SK-N-SH treated with all-trans-retinoic acid at 6 μM for 48 hours (cell line): ENCODE measurements around the gene EGFL8.

Experiments used
- ATAC-seq: fragments of 200-7000 bp; cut with Tn5 transposase; 3 replicates; pipeline ENCODE4 v1.9.1; 2020; ENCODE audit warnings: mild to moderate bottlenecking, moderate library complexity
- BACH2 ChIP-seq: fragments of 250-450 bp; sonication (Bioruptor Pico); IDR thresholded peaks from 2 replicates; pipeline ENCODE4 v1.9.0; 2021; ENCODE audit warnings: mild to moderate bottlenecking, borderline replicate concordance
- CREB5 ChIP-seq: fragments of 250-450 bp; sonication (Bioruptor Pico); IDR thresholded peaks from 2 replicates; pipeline ENCODE4 v1.5.1; 2020; ENCODE audit warnings: low read depth, mild to moderate bottlenecking, moderate library complexity
- ESRRG ChIP-seq: fragments of 250-450 bp; sonication (Bioruptor Pico); IDR thresholded peaks from 2 replicates; pipeline ENCODE4 v1.6.1; 2021; ENCODE audit warnings: mild to moderate bottlenecking
- ISL1 ChIP-seq: fragments of 250-450 bp; sonication (Bioruptor Pico); IDR thresholded peaks from 2 replicates; pipeline ENCODE4 v2.1.2; 2022; ENCODE audit warnings: mild to moderate bottlenecking, moderate library complexity
- OSR1 ChIP-seq: fragments of 250-450 bp; sonication (Bioruptor Pico); IDR thresholded peaks from 2 replicates; pipeline ENCODE4 v1.8.0; 2022; ENCODE audit warnings: moderate library complexity, mild to moderate bottlenecking, inconsistent platforms
- POU6F1 ChIP-seq: fragments of 250-450 bp; sonication (Bioruptor Pico); IDR thresholded peaks from 2 replicates; pipeline ENCODE4 v1.8.0; 2021; ENCODE audit warnings: low read depth, mild to moderate bottlenecking, moderate library complexity, borderline replicate concordance
- PPARA ChIP-seq: fragments of 250-450 bp; sonication (Bioruptor Pico); IDR thresholded peaks from 2 replicates; pipeline ENCODE4 v1.5.0; 2020; ENCODE audit warnings: mild to moderate bottlenecking, borderline replicate concordance
- SNAI2 ChIP-seq: fragments of 250-450 bp; sonication (Bioruptor Pico); IDR thresholded peaks from 2 replicates; pipeline ENCODE4 v1.5.0; 2020; ENCODE audit warnings: mild to moderate bottlenecking, moderate library complexity
- TOX ChIP-seq: fragments of 250-450 bp; sonication (Bioruptor Pico); IDR thresholded peaks from 2 replicates; pipeline ENCODE4 v1.8.0; 2021; ENCODE audit warnings: mild to moderate bottlenecking, moderate library complexity, borderline replicate concordance
- ZC3H10 ChIP-seq: fragments of 250-450 bp; sonication (Bioruptor Pico); IDR thresholded peaks from 2 replicates; pipeline ENCODE4 v1.5.1; 2021; ENCODE audit warnings: mild to moderate bottlenecking, moderate library complexity
- ZFP3 ChIP-seq: fragments of 250-450 bp; sonication (Bioruptor Pico); IDR thresholded peaks from 2 replicates; pipeline ENCODE4 v1.5.0; 2020; ENCODE audit warnings: mild to moderate bottlenecking, moderate library complexity
- ZFP30 ChIP-seq: fragments of 450-650 bp; formaldehyde crosslinking; IDR thresholded peaks from 2 replicates; pipeline ENCODE4 v1.5.0; 2022; ENCODE audit warnings: mild to moderate bottlenecking, moderate library complexity
- ZNF565 ChIP-seq: fragments of 450-650 bp; formaldehyde crosslinking; conservative IDR thresholded peaks from 2 replicates; pipeline ENCODE4 v1.5.0; 2020; ENCODE audit warnings: low read depth, mild to moderate bottlenecking, moderate library complexity
- ZNF70 ChIP-seq: fragments of 450-650 bp; formaldehyde crosslinking; IDR thresholded peaks from 2 replicates; pipeline ENCODE4 v1.5.0; 2020; ENCODE audit warnings: mild to moderate bottlenecking, moderate library complexity
- ZNF8 ChIP-seq: fragments of 450-650 bp; formaldehyde crosslinking; IDR thresholded peaks from 2 replicates; pipeline ENCODE4 v1.5.0; 2020; ENCODE audit warnings: mild to moderate bottlenecking, moderate library complexity
- TF ChIP-seq, protein P1 (sequence below): fragments of 250-450 bp; sonication (Bioruptor Pico); IDR thresholded peaks from 2 replicates; pipeline ENCODE4 v1.5.0; 2020; ENCODE audit warnings: mild to moderate bottlenecking, moderate library complexity
- TF ChIP-seq, protein P2 (sequence below): fragments of 250-450 bp; sonication (Bioruptor Pico); IDR thresholded peaks from 2 replicates; pipeline ENCODE4 v1.8.0; 2020; ENCODE audit warnings: mild to moderate bottlenecking, moderate library complexity, borderline replicate concordance

Gene EGFL8

DNA sequence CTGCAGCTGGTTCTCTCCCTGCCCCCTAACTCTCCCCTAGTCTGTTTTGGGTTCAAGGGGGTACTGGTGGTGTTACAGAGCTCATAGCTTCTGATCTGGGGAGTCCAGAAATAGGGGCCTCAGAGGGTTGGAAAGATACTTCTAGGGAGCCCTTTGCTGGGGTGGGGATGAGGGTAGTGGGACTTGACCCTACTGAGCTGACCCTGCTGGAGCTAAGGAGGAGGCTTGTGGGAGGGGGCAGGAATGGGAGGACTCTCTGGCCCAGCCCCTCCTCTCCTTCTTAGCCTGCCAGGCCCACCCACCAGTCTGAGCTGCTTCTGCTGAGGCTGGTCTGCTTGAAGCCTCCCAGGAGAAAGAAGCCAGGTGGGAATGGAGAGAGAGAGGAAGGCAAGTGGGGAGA is at the start of gene EGFL8:
EGFL8 (plus strand) TSS at position 301 of the 400 bp plus-strand sequence. CDS start 1,571 bp downstream, outside the sequence.
- ATAC-seq, result no peak
- TF ChIP-seq ZNF70 (CRISPR knock-in tag), result no peak

- TF ChIP-seq ZFP3 (CRISPR knock-in tag), result no peak
- TF ChIP-seq BACH2 (CRISPR knock-in tag), result no peak
- no peak for TF ChIP-seq ZNF70 (CRISPR knock-in tag)
- no peak for TF ChIP-seq ISL1
- TF ChIP-seq ZNF8 (CRISPR knock-in tag), result no peak
- TF ChIP-seq SNAI2 (CRISPR knock-in tag), result no peak
- no peak for TF ChIP-seq TOX (CRISPR knock-in tag)
- TF ChIP-seq, protein P1, sequence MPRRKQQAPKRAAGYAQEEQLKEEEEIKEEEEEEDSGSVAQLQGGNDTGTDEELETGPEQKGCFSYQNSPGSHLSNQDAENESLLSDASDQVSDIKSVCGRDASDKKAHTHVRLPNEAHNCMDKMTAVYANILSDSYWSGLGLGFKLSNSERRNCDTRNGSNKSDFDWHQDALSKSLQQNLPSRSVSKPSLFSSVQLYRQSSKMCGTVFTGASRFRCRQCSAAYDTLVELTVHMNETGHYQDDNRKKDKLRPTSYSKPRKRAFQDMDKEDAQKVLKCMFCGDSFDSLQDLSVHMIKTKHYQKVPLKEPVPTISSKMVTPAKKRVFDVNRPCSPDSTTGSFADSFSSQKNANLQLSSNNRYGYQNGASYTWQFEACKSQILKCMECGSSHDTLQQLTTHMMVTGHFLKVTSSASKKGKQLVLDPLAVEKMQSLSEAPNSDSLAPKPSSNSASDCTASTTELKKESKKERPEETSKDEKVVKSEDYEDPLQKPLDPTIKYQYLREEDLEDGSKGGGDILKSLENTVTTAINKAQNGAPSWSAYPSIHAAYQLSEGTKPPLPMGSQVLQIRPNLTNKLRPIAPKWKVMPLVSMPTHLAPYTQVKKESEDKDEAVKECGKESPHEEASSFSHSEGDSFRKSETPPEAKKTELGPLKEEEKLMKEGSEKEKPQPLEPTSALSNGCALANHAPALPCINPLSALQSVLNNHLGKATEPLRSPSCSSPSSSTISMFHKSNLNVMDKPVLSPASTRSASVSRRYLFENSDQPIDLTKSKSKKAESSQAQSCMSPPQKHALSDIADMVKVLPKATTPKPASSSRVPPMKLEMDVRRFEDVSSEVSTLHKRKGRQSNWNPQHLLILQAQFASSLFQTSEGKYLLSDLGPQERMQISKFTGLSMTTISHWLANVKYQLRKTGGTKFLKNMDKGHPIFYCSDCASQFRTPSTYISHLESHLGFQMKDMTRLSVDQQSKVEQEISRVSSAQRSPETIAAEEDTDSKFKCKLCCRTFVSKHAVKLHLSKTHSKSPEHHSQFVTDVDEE (CRISPR knock-in tag), result no peak
- TF ChIP-seq PPARA (CRISPR knock-in tag), result no peak
- no peak for TF ChIP-seq POU6F1
- no peak for TF ChIP-seq ZFP30
- no peak for TF ChIP-seq ESRRG (CRISPR knock-in tag)
- no peak for TF ChIP-seq ZNF565 (CRISPR knock-in tag)
- TF ChIP-seq OSR1 (CRISPR knock-in tag), result no peak
- TF ChIP-seq ZC3H10, result no peak
- TF ChIP-seq, protein P2, sequence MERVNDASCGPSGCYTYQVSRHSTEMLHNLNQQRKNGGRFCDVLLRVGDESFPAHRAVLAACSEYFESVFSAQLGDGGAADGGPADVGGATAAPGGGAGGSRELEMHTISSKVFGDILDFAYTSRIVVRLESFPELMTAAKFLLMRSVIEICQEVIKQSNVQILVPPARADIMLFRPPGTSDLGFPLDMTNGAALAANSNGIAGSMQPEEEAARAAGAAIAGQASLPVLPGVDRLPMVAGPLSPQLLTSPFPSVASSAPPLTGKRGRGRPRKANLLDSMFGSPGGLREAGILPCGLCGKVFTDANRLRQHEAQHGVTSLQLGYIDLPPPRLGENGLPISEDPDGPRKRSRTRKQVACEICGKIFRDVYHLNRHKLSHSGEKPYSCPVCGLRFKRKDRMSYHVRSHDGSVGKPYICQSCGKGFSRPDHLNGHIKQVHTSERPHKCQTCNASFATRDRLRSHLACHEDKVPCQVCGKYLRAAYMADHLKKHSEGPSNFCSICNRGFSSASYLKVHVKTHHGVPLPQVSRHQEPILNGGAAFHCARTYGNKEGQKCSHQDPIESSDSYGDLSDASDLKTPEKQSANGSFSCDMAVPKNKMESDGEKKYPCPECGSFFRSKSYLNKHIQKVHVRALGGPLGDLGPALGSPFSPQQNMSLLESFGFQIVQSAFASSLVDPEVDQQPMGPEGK (CRISPR knock-in tag), result no peak
- no peak for TF ChIP-seq CREB5 (CRISPR knock-in tag)
- ATAC-seq, result peak; percentile 35
These were observed 49.6 kb upstream of the EGFL8 start for GRCh38 chr6:32114796-32115195.

GRCh38 chr6:32115623-32116022 is 48.8 kb upstream of the EGFL8 start:
- no peak for ATAC-seq
- TF ChIP-seq, protein P2 (CRISPR knock-in tag), result no peak
- TF ChIP-seq OSR1 (CRISPR knock-in tag) (no peak), BACH2 (CRISPR knock-in tag) (no peak), PPARA (CRISPR knock-in tag) (no peak), TOX (CRISPR knock-in tag) (no peak), ZFP3 (CRISPR knock-in tag) (no peak), SNAI2 (CRISPR knock-in tag) (no peak), POU6F1 (no peak)
- TF ChIP-seq, protein P1 (CRISPR knock-in tag), result no peak
